ENCODE measurements around the gene GRID2.

Gene GRID2

GRCh38 chr4:92733231-92733630, 429.5 kb downstream of the GRID2 start:
- DNase-seq (ENCODE audit: low read depth) = no peak

GRCh38 chr4:92735025-92735665, 431.4 kb downstream of the GRID2 start:
- DNase-seq (ENCODE audit: low read depth) = no peak

- DNase-seq (ENCODE audit: low read depth) = no peak
Observed at GRCh38 chr4:92760433-92760832, 456.7 kb downstream of the GRID2 start.

- DNase-seq (ENCODE audit: low read depth) = no peak
Observed at GRCh38 chr4:92776080-92776479, 472.3 kb downstream of the GRID2 start.

- DNase-seq (ENCODE audit: low read depth) = no peak
Observed at GRCh38 chr4:92789741-92790140, 486.0 kb downstream of the GRID2 start.

GRCh38 chr4:92791871-92792440, 488.2 kb downstream of the GRID2 start:
- no peak for DNase-seq (ENCODE audit: low read depth)

- DNase-seq (ENCODE audit: low read depth) = no peak
Observed at GRCh38 chr4:92809381-92809780, 505.6 kb downstream of the GRID2 start.

- no peak for DNase-seq (ENCODE audit: low read depth)
Observed at GRCh38 chr4:92812652-92813051, 508.9 kb downstream of the GRID2 start.

GRCh38 chr4:92814677-92815076, 510.9 kb downstream of the GRID2 start:
- no peak for DNase-seq (ENCODE audit: low read depth)

- DNase-seq (ENCODE audit: low read depth) = no peak
Observed at GRCh38 chr4:92825256-92825655, 521.5 kb downstream of the GRID2 start.

GRCh38 chr4:92825791-92826190, 522.0 kb downstream of the GRID2 start:
- DNase-seq (ENCODE audit: low read depth) = no peak

- DNase-seq (ENCODE audit: low read depth) = no peak
Observed at GRCh38 chr4:92830771-92831170, 527.0 kb downstream of the GRID2 start.

GRCh38 chr4:92840880-92841279, 537.1 kb downstream of the GRID2 start:
- DNase-seq (ENCODE audit: low read depth) = no peak

GRCh38 chr4:92843784-92844183, 540.0 kb downstream of the GRID2 start:
- DNase-seq (ENCODE audit: low read depth) = no peak

- no peak for DNase-seq (ENCODE audit: low read depth)
Observed at GRCh38 chr4:92847026-92847425, 543.3 kb downstream of the GRID2 start.

GRCh38 chr4:92862509-92862908, 558.7 kb downstream of the GRID2 start:
- no peak for DNase-seq (ENCODE audit: low read depth)

- DNase-seq (ENCODE audit: low read depth) = no peak
Observed at GRCh38 chr4:92864096-92864495, 560.3 kb downstream of the GRID2 start.

GRCh38 chr4:92872604-92873003, 568.8 kb downstream of the GRID2 start:
- DNase-seq (ENCODE audit: low read depth) = no peak

- DNase-seq (ENCODE audit: low read depth) = no peak
Observed at GRCh38 chr4:92885632-92886031, 581.9 kb downstream of the GRID2 start.

- DNase-seq (ENCODE audit: low read depth) = no peak
Observed at GRCh38 chr4:92952426-92952825, 648.7 kb downstream of the GRID2 start.

GRCh38 chr4:92952897-92953296, 649.1 kb downstream of the GRID2 start:
- no peak for DNase-seq (ENCODE audit: low read depth)

- no peak for DNase-seq (ENCODE audit: low read depth)
Observed at GRCh38 chr4:92953462-92953861, 649.7 kb downstream of the GRID2 start.

- no peak for DNase-seq (ENCODE audit: low read depth)
Observed at GRCh38 chr4:92961881-92962280, 658.1 kb downstream of the GRID2 start.

GRCh38 chr4:92962831-92963230, 659.1 kb downstream of the GRID2 start:
- no peak for DNase-seq (ENCODE audit: low read depth)
